Peyer's patch (tissue), 4 donors: Measurements from ENCODE around the gene TCF15. TPM values are rescaled to one million over a fixed set of nuclear protein-coding genes. Genes with fewer than 3 reads are reported as not detected.
"Not testable (repeated sequence)": the region's sequence is repeated elsewhere in the genome, so short reads cannot be mapped to it uniquely, and the experiment has no call there.

Experiments used
- DNase-seq, 3 donors: peaks; one replicate each; pipeline ENCODE4 v3.0.0-alpha.2; 2017 to 2019
- H3K27ac ChIP-seq, 4 donors: fragments of 200-600 bp; sonication (generic); one replicate each; pipeline ENCODE4 v1.5.1; 2016 to 2019
- H3K27me3 ChIP-seq, 2 donors: fragments of 200-600 bp; sonication (generic); one replicate each; pipeline ENCODE4 v1.5.1; 2019
- H3K36me3 ChIP-seq, 3 donors: fragments of 200-600 bp; sonication (generic); one replicate each; pipeline ENCODE4 v1.5.1; 2016 to 2019
- H3K4me1 ChIP-seq, 4 donors: fragments of 200-600 bp; sonication (generic); one replicate each; pipeline ENCODE4 v1.5.1; 2016 to 2019
- H3K4me3 ChIP-seq, 4 donors: fragments of 200-600 bp; sonication (generic); 1 replicate in 3 of 4; 2 replicates in 1 of 4; pipeline ENCODE4 v1.5.1; 2016 to 2019; ENCODE audit warnings: mild to moderate bottlenecking in 1 of 4
- H3K9me3 ChIP-seq, 4 donors: fragments of 200-600 bp; sonication (generic); one replicate each; pipeline ENCODE4 v1.5.1; 2016 to 2019; ENCODE audit warnings: mild to moderate bottlenecking in 1 of 4
- CTCF ChIP-seq, 6 experiments: fragments of 450-650 bp in 4 of 6; fragments of 200-600 bp in 2 of 6; sonication (generic) in 1 of 6; IDR thresholded peaks; one replicate each; pipeline ENCODE4 v1.5.1; 2017 to 2019; ENCODE audit warnings: antibody characterized with exemption in 6 of 6, mild to moderate bottlenecking in 3 of 6, moderate library complexity in 1 of 6
- POLR2A ChIP-seq, 2 donors: fragments of 450-650 bp; IDR thresholded peaks; one replicate each; pipeline ENCODE4 v1.5.1; 2017; ENCODE audit warnings: antibody characterized with exemption in 2 of 2, mild to moderate bottlenecking in 2 of 2, moderate library complexity in 2 of 2
- total RNA-seq, 4 donors: library from RNA; depleted of rRNA; stranded (reverse); fragments of >200 nt; gene quantifications; one replicate each; pipeline ENCODE4 v1.1.0, GENCODE V29; 2016

TCF15 gene
- total RNA-seq, 4 donors from 2014 or later = not detected

- no peak for DNase-seq
- H3K4me3 ChIP-seq = no peak overlapping the region
- no peaks in the 10 kb centered on the region for H3K27me3 ChIP-seq
- H3K36me3 ChIP-seq = peaks cover 0 to 16% (median 0%) of the 10 kb centered on the region in 3 donors
- H3K4me1 ChIP-seq = peaks cover 0 to 6% (median 5%) of the 10 kb centered on the region in 4 donors
- TF ChIP-seq CTCF (IDR thresholded peaks at IDR 0.05) (no peak), POLR2A (IDR thresholded peaks at IDR 0.05) (no peak)
- no peaks in the 10 kb centered on the region for H3K9me3 ChIP-seq
- H3K27ac ChIP-seq = no peak overlapping the region
Observed at GRCh38 chr20:644692-645317, 34.7 kb upstream of the TCF15 start.

GRCh38 chr20:642398-643174 is 32.5 kb upstream of the TCF15 start:
- Histone ChIP-seq H3K9me3 (no peaks in the 10 kb centered on the region), H3K4me3 (peak overlapping the region in 3 of 4 donors; percentile 36 to 47 (median 39))

GRCh38 chr20:642013-642397 is 31.9 kb upstream of the TCF15 start:
- peak overlapping the region in 1 of 4 donors; percentile 47 for H3K4me3 ChIP-seq
- H3K4me1 ChIP-seq, DNase-seq, H3K9me3 ChIP-seq, H3K27ac ChIP-seq, H3K36me3 ChIP-seq, H3K27me3 ChIP-seq: not testable (repeated sequence)

More at GRCh38 chr20:642398-643174, 32.5 kb upstream of the TCF15 start:
- H3K27me3 ChIP-seq = no peaks in the 10 kb centered on the region
- no peak for DNase-seq
- H3K27ac ChIP-seq = no peak overlapping the region
- peaks cover 0 to 2% (median 0%) of the 10 kb centered on the region in 3 donors for H3K36me3 ChIP-seq
- peaks cover 0 to 6% (median 5%) of the 10 kb centered on the region in 4 donors for H3K4me1 ChIP-seq
- no peak for TF ChIP-seq CTCF (IDR thresholded peaks at IDR 0.05)
- TF ChIP-seq POLR2A (IDR thresholded peaks at IDR 0.05) = no peak

GRCh38 chr20:641516-641875 is 31.4 kb upstream of the TCF15 start:
- Histone ChIP-seq H3K36me3 (no peaks in the 10 kb centered on the region), H3K27me3 (no peaks in the 10 kb centered on the region), H3K27ac (no peak overlapping the region), H3K9me3 (no peaks in the 10 kb centered on the region), H3K4me3 (no peak overlapping the region), H3K4me1 (peaks cover 0 to 6% (median 5%) of the 10 kb centered on the region in 4 donors)
- no peak for TF ChIP-seq POLR2A (IDR thresholded peaks at IDR 0.05)
- no peak for TF ChIP-seq CTCF (IDR thresholded peaks at IDR 0.05)
- no peak for DNase-seq

- H3K4me3 ChIP-seq = no peak overlapping the region
- peaks cover 0 to 6% (median 5%) of the 10 kb centered on the region in 4 donors for H3K4me1 ChIP-seq
- H3K36me3 ChIP-seq = no peaks in the 10 kb centered on the region
- no peaks in the 10 kb centered on the region for H3K9me3 ChIP-seq
- no peaks in the 10 kb centered on the region for H3K27me3 ChIP-seq
- no peak overlapping the region for H3K27ac ChIP-seq
- no peak for DNase-seq
- TF ChIP-seq POLR2A (IDR thresholded peaks at IDR 0.05) = no peak
- no peak for TF ChIP-seq CTCF (IDR thresholded peaks at IDR 0.05)
Observed at GRCh38 chr20:640674-641515, 30.8 kb upstream of the TCF15 start.
